Medulla oblongata (tissue), 1 donor: ENCODE data around the gene IGFLR1.

Experiments
- DNase-seq: peaks from one replicate; pipeline ENCODE4 v3.0.0-alpha.2; 2015; ENCODE audit errors: extremely low spot score

Gene IGFLR1

DNA sequence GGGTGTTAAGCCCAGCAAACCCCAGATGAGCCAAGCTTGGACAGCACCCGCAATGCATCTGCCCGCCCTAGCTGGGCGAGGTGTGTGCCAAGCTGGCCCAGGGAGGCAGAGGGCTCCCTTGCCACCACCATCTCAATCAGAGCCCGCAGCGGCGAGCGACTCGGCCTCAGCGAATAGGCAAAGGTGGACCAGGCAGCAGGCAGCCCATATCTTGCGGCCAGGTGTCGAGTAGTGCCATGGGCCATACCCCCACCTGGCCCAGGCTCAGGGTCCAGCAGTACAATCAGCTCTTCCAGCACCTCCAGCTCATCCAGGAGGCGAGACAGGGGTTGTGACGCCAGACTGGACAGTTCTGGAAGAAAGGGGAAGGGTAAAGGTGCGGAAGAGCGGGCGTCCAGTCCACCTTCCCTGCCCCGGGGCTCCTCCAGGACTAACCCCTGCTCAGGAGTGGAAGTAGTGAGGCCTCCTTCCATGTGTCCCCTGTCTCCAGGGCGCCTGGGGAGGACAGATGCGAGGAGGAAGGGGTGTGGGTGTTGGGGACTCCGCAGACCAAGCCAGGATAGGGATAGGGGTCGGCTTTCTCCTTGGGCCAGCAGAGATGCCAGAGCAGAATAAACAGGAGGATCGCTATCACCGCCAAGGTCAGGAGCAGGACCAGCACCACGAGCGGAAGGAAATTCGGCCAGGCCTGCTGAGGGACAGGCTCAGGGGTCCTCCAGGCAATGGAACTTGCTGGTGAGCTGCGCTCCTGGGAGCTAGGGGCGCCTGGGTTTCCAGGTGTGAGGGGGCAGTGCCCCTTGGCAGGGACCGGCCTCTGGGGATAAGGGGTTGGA, 2.8 kb downstream of the IGFLR1 start:
- no peak for DNase-seq

- no peak for DNase-seq
Observed at GRCh38 chr19:35738887-35739229, 3.4 kb downstream of the IGFLR1 start.

GRCh38 chr19:35738021-35738886, 4.0 kb downstream of the IGFLR1 start:
- DNase-seq, result no peak

- no peak for DNase-seq
Observed at GRCh38 chr19:35736913-35737886, 5.1 kb downstream of the IGFLR1 start.

DNA sequence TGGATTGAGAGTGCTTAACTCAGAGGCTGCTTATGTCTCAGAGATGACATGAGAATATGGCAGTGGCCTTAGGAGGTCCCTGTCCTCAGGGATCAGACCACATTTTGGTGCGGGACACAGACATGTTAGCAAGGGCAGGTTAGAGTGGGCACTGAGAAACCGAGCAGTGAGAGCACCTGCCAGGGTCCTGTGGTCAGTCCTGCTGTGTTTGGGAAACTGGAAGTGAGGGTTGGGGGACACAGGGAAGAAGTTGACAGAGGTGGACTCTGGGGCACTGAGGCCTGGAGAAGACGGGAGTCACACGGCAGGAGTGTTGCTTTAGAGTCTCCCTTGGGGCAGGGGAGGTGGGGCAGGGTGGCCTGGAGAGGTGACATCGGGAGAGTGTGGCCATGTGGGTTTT, 7.4 kb downstream of the IGFLR1 start:
- no peak for DNase-seq

GRCh38 chr19:35734273-35734672, 8.0 kb downstream of the IGFLR1 start:
- no peak for DNase-seq

DNA sequence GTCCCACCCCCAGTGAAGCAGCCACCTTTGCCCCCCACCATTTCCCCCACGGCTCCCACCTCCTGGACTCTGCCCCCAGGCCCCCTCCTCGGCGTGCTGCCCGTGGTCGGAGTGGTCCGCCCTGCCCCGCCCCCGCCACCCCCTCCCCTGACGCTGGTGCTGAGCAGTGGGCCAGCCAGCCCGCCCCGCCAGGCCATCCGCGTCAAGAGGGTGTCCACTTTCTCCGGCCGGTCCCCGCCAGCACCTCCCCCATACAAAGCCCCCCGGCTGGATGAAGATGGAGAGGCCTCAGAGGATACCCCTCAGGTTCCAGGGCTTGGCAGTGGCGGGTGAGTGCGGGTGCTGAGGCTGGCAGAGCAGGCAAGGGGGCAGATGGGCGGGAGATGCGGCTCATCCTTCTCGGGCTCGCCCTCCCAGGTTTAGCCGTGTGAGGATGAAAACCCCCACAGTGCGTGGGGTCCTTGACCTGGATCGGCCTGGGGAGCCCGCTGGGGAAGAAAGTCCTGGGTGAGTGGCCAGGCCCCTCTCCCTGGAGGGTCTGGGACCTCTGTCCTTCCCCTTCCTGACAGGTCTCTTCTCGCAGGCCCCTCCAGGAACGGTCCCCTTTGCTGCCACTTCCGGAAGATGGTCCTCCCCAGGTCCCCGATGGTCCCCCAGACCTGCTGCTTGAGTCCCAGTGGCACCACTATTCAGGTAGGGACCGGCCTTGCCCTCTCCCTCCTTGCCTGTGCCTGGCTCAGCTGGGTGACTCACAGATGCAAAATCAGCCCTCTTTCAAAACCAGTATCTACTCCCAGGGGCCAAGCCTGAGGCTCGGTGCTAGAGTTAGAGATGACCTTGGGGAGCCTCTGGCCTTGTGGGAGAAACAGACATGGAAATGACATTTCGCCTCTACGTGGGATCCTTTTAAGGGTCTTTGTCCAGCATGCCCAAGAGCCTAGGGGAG, 8.8 kb downstream of the IGFLR1 start:
- no peak for DNase-seq

GRCh38 chr19:35732540-35733179, 9.6 kb downstream of the IGFLR1 start:
- no peak for DNase-seq

- no peak for DNase-seq
Observed at GRCh38 chr19:35731779-35732405, 10.4 kb downstream of the IGFLR1 start.

- DNase-seq, result no peak
Observed at GRCh38 chr19:35731353-35731752, 10.9 kb downstream of the IGFLR1 start.

GRCh38 chr19:35730326-35730725, 11.9 kb downstream of the IGFLR1 start:
- DNase-seq, result no peak

- no peak for DNase-seq
Observed at GRCh38 chr19:35729763-35730162, 12.5 kb downstream of the IGFLR1 start.

DNA sequence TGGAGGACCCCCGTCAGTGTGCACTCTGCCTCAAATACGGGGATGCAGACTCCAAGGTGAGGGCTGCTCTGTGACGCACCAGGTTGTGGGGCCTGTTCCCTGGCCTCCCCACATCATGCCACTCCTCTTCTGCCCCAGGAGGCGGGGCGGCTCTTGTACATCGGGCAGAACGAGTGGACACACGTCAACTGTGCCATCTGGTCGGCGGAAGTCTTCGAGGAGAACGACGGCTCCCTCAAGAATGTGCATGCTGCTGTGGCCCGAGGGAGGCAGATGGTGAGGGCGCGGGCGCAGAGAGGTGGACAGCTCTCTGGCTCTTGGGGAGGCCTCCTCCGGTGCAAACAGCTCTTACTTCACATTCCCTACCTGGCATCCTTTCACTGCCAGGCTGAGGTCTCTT, 13.2 kb downstream of the IGFLR1 start:
- no peak for DNase-seq

- no peak for DNase-seq
Observed at GRCh38 chr19:35727956-35728706, 14.1 kb downstream of the IGFLR1 start.

- DNase-seq, result no peak
Observed at GRCh38 chr19:35727053-35727955, 14.9 kb downstream of the IGFLR1 start.

DNA sequence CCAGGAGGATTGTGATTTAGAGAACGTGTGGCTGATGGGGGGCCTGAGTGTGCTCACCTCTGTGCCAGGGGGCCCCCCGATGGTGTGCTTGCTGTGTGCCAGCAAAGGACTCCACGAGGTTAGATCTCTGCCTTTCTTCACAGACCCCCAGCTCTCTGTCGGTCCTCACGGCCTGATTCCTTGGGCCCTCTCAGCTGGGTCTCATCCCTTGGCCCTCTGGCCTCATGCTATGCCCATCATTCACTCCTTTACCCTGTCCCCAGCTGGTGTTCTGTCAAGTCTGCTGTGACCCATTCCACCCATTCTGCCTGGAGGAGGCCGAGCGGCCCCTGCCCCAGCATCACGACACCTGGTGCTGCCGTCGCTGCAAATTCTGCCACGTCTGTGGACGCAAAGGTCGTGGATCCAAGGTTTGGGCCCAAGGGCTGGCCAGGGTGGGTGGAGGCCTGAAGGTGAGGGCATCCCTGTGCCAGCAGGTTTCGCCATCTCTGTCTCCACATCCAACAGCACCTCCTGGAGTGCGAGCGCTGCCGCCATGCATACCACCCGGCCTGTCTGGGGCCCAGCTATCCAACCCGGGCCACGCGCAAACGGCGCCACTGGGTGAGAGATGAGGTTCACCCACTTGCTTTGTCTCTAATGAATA, 16.9 kb downstream of the IGFLR1 start:
- DNase-seq, result no peak

DNA sequence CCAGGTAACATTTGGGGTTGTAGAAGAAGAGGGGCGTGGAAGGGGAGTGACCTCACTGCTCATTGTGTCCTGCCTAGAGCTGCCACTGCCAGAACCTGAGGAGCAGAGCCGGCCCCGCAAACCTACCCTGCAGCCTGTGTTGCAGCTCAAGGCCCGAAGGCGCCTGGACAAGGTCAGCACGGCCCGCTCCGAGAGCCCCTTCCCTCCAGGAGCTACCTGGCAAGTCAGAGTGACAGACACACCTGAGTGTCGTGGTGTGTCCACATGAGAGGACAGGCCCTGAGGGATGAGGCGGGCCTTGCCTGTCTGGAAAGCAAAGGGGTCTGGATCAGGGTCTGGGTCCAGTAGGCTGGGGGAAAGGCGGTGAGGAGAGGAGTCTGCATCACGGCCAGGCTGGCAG, 17.7 kb downstream of the IGFLR1 start:
- DNase-seq, result no peak
